ENCODE measurements around the gene CYBC1.

Gene CYBC1

DNA sequence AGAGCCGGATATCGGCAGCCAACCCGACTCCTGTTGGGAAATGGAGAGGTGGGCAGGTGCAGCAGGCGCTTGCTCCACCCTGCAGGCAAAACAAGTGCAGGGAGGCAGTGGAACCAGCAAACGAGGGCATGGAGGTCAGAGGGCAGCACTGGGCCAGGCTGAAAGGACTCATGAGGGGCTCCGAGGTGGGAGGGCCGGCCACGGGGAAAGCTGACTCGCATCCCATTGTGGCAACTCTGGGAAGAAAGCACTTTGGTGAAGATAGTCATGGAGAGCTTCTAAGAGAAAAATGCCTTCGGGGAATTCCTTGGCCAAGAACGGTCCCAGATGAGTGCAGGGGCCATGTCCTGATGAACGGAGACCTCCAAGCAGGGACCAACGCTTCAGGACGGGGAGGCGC lies 4.4 kb downstream of the CYBC1 start:
- DNase-seq, result no peak

DNA sequence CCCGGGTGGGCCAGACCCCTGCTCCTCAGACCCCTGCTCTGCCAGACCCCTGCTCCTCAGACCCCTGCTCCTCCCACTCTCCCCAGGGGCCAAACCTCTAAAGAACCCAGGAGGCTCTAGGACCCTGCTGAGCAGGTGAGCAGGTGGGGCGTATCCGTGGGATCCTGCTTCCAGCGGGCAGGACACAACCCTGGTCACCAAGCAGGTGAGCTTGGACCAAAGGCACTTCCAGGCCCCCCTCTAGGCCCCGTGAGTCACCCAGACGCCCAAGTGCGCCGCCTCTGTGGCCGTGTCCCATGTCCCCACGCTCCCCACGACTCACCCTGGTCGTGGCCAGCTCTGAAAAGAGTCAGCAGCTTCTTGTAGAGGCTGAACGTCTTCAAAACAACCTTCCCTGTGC lies 5.0 kb downstream of the CYBC1 start:
- no peak for DNase-seq

DNA sequence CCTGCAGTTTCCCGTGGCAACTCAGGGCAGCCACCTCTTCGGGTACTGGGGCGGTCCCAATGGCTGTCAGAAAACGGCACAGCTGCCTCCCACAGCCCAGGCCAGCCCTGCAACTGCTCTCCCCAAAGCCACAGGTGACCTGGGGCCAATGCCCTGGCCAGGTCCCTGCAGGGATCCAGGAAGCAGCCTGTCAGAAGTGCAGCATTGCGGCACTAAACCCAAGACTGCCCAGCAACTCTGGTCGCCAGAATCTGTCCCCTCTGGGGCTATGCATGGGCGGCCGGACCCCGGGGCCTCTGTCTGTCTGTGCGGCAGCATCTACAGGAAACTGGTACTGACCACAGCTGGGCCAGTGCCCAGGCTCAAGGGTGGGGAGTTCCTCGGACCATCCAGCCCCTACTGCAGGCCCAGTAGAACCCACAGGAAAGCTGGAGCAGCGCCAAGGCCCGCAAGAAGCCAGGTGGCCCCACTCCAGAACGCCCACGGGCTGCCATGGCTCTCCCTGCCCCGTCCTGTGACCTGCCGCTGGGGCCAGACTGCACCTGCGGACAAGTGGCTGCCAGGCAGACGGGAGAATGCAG lies 5.5 kb downstream of the CYBC1 start:
- DNase-seq, result no peak

DNA sequence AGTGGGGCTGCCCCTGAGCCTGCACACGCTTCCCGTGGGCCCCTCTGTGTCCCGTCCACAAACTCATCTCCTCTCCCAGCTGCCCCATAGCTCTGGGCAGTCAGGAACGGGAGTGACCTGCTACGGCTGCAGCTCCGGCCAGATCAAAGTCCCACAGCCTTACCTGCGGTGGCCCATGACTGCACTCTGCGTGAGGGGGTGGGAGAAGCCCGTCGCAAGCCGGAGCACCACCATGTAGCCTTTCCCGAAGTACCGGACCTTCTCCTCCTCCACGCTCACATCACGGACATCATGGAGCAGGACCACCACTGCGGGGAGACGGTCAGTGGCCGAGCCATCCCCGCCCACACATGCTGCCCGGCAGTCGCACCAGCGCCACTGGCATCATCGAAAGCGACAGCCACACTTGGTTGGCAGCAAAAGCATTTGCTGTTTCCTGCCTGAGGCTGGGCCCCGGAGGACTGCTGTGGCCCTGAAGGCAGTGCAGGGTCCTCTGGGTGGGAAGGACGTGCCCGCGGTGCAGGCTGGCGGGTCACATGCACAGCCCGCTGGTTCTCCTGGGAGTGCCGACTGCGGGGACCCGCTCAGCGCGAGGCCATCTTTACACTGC lies 6.2 kb downstream of the CYBC1 start:
- DNase-seq, result no peak

DNA sequence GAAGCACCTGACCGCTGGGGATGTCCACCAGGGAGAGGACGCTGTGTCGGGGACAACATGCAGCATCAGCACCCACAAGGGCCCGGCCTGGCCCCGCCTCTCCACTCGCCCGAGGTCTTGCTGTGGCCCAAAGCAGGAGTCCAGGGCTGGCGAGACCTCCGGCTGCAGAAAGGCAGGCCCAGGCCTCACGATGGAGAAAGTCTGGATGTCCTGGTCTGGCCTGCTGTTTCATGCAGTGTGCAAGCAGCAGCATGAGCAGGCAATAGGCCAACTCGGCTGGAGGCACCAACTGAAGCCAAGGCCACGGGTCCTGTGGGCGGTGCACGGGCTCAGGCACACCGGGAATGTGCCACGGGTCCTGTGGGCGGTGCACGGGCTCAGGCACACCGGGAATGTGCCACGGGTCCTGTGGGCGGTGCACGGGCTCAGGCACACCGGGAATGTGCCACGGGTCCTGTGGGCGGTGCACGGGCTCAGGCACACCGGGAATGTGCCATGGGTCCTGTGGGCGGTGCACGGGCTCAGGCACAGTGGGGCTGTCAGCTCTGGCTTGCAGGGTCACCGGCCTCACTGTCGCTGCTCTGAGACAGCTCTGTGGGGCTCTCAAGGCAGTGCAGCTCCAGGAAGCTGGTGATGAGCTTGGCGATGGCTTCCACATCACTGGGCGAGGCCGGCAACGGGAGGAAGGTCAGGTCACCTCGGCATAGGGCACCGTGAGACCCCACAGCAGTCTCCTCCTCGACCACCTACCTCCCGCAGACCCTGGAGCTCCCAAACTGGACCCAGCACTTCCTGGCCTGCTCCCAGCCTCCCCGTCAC lies 6.9 kb downstream of the CYBC1 start:
- DNase-seq, result no peak

DNA sequence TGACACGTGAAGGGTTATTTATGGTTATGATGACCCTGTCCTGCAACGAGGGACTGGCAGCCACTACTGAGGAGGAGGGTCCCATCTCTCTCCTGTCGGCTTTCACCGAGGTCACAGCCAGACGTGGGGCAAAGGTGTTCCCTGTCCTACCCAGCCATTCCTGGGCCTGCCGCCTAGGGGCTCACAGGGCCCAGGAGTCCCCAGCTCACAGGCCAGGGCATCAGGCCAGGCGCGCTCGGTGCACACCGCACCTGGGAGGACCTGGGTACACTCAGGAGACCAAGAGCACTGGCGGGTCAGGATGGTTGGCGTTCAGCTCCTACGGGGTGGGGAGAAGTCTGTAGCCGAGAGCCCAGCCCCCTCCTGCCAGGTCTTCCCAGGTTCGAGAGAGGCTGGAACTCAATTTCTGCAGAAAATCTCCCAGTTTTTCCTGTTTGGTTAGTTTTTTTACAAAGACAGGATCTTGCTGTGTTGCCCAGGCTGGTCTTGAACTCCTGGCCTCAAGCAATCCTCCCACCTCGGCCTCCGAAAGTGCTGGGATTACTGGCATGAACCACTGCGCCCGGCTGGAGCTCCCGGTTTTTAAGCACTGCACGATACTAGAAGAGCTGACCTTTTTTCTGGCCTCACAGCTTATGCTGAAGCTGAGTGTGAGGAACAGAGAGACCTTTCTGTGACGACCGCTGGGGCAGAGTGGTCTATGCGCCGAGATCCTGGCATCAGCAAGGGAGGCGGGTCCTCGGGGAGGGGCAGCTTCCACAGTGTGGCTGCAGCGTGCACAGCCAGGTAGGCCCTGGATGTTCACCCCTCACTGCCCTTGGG lies 7.7 kb downstream of the CYBC1 start:
- no peak for DNase-seq

DNA sequence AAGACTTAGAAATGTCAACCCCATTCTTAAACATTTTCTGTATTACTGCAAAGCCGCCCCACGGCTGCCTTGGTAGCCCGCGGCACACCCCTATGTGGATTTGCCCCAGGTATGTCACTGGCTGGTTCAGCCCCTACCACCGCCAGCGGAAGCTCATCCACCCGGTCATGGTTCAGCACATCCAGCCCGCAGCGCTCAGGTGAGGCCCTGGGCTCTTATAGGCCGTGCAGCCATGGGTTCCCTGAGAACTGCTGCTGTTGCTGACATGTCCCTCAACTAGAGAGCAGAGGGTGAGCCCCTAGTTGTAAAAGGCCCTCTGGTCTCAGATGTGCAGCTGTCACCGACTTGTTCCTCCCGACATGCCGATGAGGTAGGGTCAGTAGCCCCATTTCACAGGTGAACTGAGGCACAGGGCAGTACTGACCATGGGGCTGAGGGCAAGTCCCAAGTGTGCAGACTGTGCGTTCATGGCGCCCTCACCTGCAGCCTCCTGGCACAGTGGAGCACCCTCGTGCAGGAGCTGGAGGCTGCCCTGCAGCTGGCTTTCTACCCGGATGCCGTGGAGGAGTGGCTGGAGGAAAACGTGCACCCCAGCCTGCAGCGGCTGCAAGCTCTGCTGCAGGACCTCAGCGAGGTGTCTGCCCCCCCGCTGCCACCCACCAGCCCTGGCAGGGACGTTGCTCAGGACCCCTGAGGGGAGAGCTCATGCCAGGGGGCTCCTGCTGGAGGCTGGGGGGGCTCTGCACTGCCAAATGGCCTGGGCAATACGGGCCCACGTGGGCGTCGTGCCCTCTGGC lies 8.7 kb downstream of the CYBC1 start:
- no peak for DNase-seq

DNA sequence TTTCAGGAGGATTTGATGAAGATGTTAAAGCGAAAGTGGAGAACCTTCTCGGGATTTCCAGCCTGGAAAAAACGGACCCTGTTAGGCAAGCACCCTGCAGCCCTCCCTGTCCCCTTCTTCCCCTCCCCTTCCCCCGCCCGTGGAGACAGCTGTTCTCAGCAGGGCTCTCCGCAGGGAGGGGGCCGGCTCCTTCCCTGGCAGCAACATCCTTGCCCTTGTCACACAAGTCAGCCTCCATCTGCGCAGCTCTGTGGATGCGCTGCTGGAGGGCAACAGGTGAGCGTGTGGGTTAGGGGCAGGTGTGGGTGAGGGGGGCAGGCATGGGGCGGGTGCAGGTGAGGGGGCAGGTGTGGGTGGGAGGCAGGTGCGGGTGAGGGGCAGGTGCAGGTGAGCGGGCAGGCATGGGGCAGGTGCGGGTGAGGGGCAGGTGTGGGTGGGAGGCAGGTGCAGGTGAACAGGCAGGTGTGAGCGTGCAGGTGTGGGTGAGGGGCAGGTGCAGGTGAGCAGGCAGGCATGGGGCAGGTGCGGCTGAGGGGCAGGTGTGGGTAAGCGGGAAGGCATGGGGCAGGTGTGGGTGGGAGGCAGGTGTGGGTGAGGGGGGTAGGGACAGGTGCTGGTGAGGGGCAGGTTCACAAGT lies 9.4 kb downstream of the CYBC1 start:
- no peak for DNase-seq

DNA sequence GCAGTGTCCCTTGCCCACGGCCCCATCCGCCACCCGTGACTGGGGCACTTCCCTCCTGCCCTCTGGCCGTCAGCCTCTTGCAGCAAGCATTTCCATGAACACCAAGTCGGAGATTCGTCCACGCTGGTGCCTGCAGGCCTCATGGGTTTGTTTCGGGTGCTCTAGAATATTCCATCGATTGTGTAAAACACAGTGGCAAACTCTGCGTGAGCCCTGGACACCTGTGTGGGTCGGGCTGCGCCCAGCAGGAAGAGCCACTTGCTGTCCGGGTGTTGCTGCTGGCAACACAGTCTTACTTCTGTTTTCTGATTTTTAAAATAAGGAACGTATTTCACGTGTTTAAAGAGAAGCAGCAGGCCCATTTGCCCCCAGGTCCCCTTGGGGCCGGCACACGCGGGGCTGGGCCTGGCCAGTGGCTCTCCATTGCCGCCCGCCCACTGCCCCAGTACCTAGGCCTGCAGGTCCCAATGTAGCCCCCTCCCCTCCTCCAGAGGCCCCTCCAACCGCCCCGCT lies 10.0 kb downstream of the CYBC1 start:
- no peak for DNase-seq

DNA sequence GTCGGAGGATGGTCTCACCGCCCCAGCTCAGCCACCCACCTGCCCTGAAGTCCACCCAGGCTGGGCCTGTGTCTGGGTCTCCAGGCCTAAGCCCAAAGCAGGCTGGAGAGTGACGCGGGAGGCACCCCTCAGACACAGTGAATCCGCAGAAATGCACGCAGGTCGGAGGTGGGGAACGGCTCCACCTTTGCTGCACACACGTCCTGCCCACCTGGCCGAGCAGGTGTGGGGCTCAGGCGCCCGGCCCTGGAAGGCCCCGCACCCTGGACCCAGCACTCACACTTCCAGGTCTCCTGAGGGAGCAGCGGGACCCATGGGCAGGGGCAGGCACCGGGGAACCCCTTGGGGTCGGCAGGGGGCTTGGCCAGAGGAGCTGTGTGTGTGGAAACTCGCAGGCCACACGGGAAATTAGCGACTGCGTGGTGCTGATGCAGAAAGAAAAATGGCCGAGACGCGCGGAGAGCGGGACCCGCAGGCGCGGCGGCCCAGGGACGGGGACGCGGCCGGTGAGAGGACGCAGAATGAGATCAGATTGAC lies 10.7 kb downstream of the CYBC1 start:
- DNase-seq, result no peak

DNA sequence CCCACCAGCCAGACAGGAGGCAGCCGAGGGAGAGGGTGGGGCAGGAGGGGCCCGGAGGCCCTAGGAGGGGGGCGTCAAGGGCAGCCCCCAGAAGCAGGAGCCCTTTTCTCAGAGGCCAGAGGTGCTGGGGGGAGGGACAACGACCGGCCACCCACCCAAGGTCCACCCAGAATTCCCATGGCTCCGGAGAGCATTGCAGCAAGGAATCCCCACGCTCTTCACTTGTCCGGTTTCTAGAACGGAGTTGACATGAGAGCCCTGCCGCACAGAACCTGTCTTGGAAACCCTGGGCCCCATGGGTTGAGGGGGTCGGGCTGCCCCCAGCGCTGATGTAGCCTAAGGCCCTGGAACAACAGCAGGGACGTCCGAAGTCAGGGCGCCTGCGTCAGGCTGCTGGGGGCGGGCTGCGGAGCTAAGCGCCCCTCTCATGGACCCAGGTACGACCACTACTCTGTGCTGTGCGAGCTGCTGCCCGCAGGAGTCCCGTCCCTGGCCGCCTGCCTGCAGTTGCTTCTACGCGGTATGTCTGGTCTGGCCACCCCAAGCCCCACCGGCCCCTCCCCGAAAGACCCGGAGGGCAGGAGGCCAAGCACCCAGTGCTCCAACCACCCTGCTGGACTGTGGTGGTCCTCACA lies 11.2 kb downstream of the CYBC1 start:
- no peak for DNase-seq

DNA sequence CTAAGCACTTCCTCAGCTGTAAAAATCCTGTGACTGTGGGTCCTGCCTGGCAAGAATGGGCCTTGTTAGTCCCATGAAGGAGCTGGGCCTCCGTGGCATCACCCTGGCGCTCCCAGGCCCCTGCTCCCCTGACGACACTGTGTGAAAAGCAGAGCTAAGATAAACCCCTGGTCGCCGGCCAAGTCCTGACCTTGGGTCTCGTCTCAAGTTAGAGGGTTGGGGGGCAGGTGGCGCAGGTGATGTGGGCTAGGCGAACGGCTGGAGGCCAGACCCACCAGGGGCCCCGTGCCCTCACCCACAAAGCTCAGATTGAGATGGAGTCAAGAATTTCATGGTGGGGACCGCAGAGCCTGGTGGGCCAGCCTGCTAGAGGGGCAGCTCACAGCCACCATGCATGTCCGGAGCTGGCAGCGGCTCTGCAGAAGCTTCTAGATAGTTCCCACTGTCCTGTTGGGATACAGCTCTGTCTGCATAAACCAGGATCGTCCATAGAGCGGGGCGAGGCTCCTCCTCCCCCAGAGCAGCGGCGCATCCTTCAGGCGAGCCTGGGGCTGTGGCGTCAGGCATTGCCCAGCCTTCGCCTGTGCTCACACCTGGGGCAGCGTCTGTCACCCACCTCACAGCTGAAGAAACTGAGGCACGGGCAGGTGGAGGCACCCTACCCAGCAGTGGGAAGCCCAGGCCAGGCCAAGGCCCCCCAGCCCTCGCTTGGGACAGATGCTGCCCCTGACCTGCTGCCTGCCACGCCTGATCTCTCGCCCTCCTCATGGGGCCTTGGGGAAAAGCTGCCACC lies 12.0 kb downstream of the CYBC1 start:
- DNase-seq, result no peak

DNA sequence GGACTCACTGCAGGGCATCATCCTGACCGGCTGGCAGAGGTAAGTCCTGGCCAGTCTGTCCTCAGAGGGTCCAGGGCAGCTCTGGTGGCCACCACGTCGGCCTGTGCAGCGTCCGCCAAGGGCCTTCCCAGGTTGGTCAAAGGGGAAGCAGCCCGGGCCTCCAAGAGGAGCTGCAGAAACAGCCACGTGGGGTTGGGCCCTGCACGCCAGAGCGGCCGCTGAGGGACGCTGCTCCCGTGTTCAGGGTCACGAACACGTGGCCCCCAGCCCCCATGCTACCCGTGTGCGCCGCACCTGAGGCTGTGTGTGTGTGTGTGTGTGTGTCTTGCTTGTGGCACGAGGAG lies 13.3 kb downstream of the CYBC1 start:
- no peak for DNase-seq

DNA sequence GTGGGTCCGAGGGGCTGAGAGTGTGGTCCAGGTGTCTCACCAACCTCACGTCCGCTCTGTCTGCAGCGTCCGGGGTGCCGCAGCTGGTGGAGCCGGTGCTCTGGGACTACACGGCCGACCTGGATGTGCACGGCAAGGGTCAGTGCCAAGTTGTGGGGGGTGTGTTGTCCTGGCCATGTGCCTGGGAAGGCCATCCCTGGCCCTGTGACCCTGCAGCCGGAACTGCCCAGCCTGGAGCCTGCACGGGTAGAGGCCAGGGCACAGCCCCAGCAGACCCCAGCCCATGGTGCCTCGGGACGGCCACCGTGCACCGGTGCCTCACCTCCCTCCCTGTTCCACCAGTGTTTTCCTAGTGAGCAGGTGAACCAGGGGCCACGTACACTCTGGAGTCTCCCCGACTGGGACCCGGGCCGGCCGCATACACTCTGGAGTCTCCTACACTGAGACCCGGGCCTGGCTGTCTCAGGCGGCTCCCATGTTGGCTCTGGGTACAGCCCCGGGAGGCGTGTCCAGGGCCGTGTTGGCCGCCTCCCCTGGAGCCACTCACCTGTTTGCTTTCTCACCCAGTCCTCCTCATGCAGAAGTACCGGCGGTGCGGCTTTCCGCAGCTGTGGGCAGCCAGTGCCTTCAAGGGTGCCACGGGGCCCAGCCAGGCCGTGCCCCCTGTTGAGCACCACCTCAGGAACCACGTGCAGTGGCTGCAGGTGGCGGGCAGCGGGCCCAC lies 13.8 kb downstream of the CYBC1 start:
- DNase-seq, result no peak

DNA sequence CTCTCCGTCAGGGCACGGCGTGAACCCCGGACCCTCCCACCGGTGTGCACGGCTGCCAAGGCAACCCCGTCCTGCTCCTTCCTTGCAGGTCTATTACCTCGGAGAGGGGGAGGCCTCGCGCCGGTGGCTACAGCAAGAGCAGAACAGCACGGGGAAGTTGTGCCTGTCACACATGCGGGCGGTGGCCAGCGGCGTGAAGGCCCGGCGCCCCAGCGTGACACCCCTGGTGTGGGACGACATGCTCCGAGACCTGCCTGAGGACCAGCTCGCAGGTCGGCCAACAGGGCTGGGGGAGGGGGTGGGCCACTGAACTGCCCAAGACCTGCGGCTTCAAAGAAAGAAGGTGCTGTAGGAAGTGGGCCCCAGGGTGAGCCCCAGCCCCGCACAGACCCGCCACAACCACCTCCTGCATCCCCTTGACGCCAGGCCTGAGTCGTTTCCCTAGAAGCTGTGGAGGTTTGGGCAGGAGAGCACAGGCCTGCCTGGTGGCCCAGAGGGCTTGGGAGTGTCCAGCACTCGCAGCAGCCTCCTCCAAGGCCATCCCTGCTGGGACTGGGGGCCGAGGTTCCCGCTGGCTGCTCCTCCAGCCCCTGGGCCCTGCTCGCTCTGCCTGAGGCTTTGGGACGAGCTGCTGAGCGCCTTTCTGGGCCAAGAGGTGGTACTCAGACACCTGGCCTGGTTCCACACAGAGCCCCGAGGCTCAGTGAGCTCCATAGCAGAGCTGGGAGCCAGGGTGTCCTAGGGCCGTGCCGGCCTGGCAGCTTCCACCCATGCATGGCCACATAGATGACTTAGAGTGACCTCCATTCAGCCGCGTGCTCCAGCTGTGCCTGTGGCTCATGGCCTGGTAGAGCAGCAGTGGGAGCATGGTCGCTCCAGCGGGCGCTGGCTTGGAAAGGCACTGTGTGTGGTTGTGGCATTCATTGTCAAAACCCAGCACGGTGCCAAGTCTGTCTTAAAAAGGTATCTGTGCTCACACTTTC lies 14.7 kb downstream of the CYBC1 start:
- no peak for DNase-seq

DNA sequence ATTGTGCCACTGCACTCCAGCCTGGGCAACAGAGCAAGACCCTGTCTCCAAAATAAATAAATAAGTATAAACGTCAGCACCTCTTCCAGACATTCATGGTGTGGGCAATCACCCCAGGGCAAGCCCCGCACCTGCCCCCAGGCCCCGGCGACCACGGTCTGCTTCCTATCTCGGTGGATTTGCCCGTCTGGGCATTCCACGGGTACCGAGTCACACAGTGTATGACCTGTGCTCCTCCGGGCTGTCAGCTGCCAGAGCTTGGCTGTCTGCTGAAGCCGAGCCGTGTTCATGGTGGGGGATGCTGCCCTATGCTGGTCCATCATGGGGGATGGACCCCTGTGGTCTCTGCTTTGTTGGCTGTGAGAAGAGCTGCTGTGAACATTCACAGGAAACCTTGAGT lies 15.4 kb downstream of the CYBC1 start:
- no peak for DNase-seq

DNA sequence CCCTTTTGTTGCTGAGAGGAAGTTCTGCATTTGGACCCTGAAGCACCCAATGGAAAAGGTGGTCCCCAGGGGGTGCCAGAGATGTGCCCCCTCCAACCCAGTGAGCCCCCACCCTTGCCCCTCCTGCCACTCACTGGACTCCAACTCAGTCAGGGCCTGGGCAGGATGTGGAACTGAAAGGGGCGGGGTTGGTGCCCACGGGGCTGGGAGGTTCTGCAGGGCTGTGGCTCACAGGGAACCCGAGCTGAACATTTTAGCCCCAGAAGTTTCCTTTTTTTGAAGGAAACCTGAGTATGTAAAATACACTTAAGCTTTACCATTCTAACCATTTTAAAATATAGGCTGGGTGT lies 16.4 kb downstream of the CYBC1 start:
- DNase-seq, result peak; percentile 22

DNA sequence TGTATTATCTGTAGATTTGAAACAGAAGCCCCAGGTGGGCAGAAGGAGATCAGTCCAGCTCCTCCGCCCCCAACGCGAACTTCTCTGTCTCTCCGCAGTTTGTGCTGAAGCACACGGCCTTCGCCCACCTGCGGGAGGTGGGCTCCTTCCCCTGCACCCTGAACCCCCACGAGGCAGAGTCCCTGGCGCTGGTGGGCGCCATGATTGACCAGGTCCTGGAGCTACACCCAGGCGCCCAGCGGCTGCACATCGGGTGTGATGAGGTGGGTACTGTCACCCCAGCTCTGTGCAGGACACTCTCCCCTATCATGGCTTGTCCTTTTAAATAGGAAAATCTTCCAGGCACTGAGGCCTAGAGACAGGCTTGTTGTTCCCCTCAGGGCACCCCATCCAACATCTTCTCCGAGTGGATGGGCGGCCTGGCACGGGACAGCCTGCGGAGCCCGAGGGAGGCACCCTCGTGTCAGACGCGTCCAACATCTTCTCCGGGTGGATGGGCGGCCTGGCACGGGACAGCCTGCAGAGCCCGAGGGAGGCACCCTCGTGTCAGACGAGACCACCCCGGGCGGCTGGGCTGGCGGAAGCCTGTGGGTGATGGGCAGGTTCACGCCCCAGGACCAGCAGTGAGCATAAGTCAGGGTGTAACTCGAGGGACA lies 16.9 kb downstream of the CYBC1 start:
- DNase-seq, result no peak

Data from activated effector memory CD4-positive, alpha-beta T cell treated with Interleukin-2 at 50 U/mL for 16 hours (primary cell).